Neural cell (in vitro differentiated cells): ENCODE results near the gene MRPS6. TPM values are rescaled to one million over a fixed set of nuclear protein-coding genes. Genes with fewer than 3 reads are reported as not detected.

Experiments
- H2AFZ ChIP-seq: fragments of 200-600, 300-800 bp; sonication (generic), shearing (Covaris generic); 2 replicates; pipeline ENCODE4 v1.6.0; 2014; ENCODE audit warnings: low read depth, mild to moderate bottlenecking, antibody characterized with exemption, low read length, moderate library complexity
- H3F3A ChIP-seq: fragments of 200-600 bp; shearing (Covaris generic); 2 replicates; pipeline ENCODE4 v1.6.1; 2016; ENCODE audit warnings: mild to moderate bottlenecking, moderate library complexity, mixed read lengths, antibody characterized with exemption, low read length; ENCODE audit not compliant: insufficient read depth, poor library complexity, severe bottlenecking
- H3K27ac ChIP-seq: fragments of 200-600, 300-800 bp; sonication (generic), shearing (Covaris generic); 2 replicates; pipeline ENCODE4 v1.5.1; 2014; ENCODE audit warnings: mild to moderate bottlenecking, low read length, moderate library complexity
- H3K27me3 ChIP-seq: fragments of 300-800, 200-600 bp; sonication (generic), shearing (Covaris generic); 2 replicates; pipeline ENCODE4 v1.6.0; 2014; ENCODE audit warnings: mild to moderate bottlenecking, low read depth, low read length, moderate library complexity; ENCODE audit not compliant: insufficient read depth
- H3K36me3 ChIP-seq: fragments of 300-800, 200-600 bp; sonication (generic), shearing (Covaris generic); 2 replicates; pipeline ENCODE4 v1.5.1; 2014; ENCODE audit warnings: mild to moderate bottlenecking, antibody characterized with exemption, low read length, moderate library complexity; ENCODE audit not compliant: insufficient read depth
- H3K4me2 ChIP-seq: fragments of 300-800, 200-600 bp; sonication (generic), shearing (Covaris generic); 2 replicates; pipeline ENCODE4 v1.6.0; 2014; ENCODE audit warnings: mild to moderate bottlenecking, low read length
- H3K4me3 ChIP-seq: fragments of 300-800, 200-600 bp; sonication (generic), shearing (Covaris generic); 2 replicates; pipeline ENCODE4 v1.5.1; 2014; ENCODE audit warnings: mild to moderate bottlenecking, low read length, moderate library complexity
- H3K79me2 ChIP-seq: fragments of 200-600 bp; shearing (Covaris generic); replicated peaks from 2 replicates; pipeline ENCODE4 v1.6.0; 2014; ENCODE audit warnings: mild to moderate bottlenecking, low read length, moderate library complexity; ENCODE audit not compliant: insufficient read depth
- H3K9ac ChIP-seq: fragments of 300-800, 200-600 bp; sonication (generic), shearing (Covaris generic); 2 replicates; pipeline ENCODE4 v1.6.1; 2016; ENCODE audit warnings: mild to moderate bottlenecking, low read length, mixed read lengths
- H3K9me2 ChIP-seq: fragments of 200-600 bp; shearing (Covaris generic); 2 replicates; pipeline ENCODE4 v1.6.1; 2016; ENCODE audit warnings: mild to moderate bottlenecking, low read length, mixed read lengths; ENCODE audit not compliant: insufficient read depth
- H3K9me3 ChIP-seq: fragments of 200-600, 300-800 bp; sonication (generic), shearing (Covaris generic); 2 replicates; pipeline ENCODE4 v1.6.1; 2016; ENCODE audit warnings: mild to moderate bottlenecking, mixed run types, low read length, moderate library complexity, mixed read lengths
- H4K20me1 ChIP-seq: fragments of 200-600 bp; shearing (Covaris generic); 2 replicates; pipeline ENCODE4 v1.6.1; 2016; ENCODE audit warnings: mild to moderate bottlenecking, mixed run types; ENCODE audit not compliant: insufficient read depth
- EP300 ChIP-seq: fragments of 450-650 bp; conservative IDR thresholded peaks from 2 replicates; pipeline ENCODE4 v1.6.1; 2014; ENCODE audit warnings: antibody characterized with exemption, mild to moderate bottlenecking, moderate library complexity; ENCODE audit not compliant: poor library complexity, severe bottlenecking
- EZH2 ChIP-seq: fragments of 200-600, 300-800 bp; shearing (Covaris generic), sonication (generic); IDR thresholded peaks from 2 replicates; pipeline ENCODE4 v1.6.1; 2014; ENCODE audit warnings: antibody characterized with exemption, low read length, borderline replicate concordance, mild to moderate bottlenecking; ENCODE audit not compliant: insufficient read depth, poor library complexity, severe bottlenecking
- MXI1 ChIP-seq: fragments of 450-650 bp; conservative IDR thresholded peaks from 2 replicates; pipeline ENCODE4 v1.6.1; 2014; ENCODE audit warnings: antibody characterized with exemption, mild to moderate bottlenecking; ENCODE audit not compliant: poor library complexity, severe bottlenecking
- POLR2AphosphoS5 ChIP-seq: IDR thresholded peaks from 2 replicates; pipeline ENCODE4 v1.6.1; 2012
- RAD21 ChIP-seq: fragments of 450-650 bp; conservative IDR thresholded peaks from 2 replicates; pipeline ENCODE4 v1.6.1; 2014; ENCODE audit warnings: antibody characterized with exemption, mild to moderate bottlenecking, moderate library complexity
- SMC3 ChIP-seq: fragments of 450-650 bp; conservative IDR thresholded peaks from 2 replicates; pipeline ENCODE4 v1.6.1; 2014; ENCODE audit warnings: antibody characterized with exemption, mild to moderate bottlenecking, moderate library complexity; ENCODE audit not compliant: poor library complexity
- TAF1 ChIP-seq: IDR thresholded peaks from 2 replicates; pipeline ENCODE4 v1.6.1; 2012; ENCODE audit warnings: low read depth
- polyA plus RNA-seq: library from polyadenylated mRNA; depleted of rRNA; stranded (reverse); fragments of >200 nt; gene quantifications from 2 replicates; pipeline ENCODE4 v1.2.3, GENCODE V29; 2014
- TF ChIP-seq, protein P1 (sequence below): fragments of 450-650 bp; IDR thresholded peaks from 2 replicates; pipeline ENCODE4 v1.5.1; 2014; ENCODE audit warnings: antibody characterized with exemption, mild to moderate bottlenecking, moderate library complexity; ENCODE audit not compliant: poor library complexity, severe bottlenecking
- TF ChIP-seq, protein P2 (sequence below): IDR thresholded peaks from 2 replicates; pipeline ENCODE4 v1.6.1; 2012; ENCODE audit warnings: borderline replicate concordance

Gene MRPS6
- polyA plus RNA-seq, 1 donor from 2014 or later = 70.1 TPM

- no peak overlapping the region for H3K9ac ChIP-seq
- H3K4me3 ChIP-seq = no peak overlapping the region
- H3K4me2 ChIP-seq = no peak overlapping the region
- H4K20me1 ChIP-seq = no peaks in the 10 kb centered on the region
- no peaks in the 10 kb centered on the region for H3K9me2 ChIP-seq
- TF ChIP-seq, protein P1, sequence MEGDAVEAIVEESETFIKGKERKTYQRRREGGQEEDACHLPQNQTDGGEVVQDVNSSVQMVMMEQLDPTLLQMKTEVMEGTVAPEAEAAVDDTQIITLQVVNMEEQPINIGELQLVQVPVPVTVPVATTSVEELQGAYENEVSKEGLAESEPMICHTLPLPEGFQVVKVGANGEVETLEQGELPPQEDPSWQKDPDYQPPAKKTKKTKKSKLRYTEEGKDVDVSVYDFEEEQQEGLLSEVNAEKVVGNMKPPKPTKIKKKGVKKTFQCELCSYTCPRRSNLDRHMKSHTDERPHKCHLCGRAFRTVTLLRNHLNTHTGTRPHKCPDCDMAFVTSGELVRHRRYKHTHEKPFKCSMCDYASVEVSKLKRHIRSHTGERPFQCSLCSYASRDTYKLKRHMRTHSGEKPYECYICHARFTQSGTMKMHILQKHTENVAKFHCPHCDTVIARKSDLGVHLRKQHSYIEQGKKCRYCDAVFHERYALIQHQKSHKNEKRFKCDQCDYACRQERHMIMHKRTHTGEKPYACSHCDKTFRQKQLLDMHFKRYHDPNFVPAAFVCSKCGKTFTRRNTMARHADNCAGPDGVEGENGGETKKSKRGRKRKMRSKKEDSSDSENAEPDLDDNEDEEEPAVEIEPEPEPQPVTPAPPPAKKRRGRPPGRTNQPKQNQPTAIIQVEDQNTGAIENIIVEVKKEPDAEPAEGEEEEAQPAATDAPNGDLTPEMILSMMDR = no peak
- no peak for TF ChIP-seq EZH2
- TF ChIP-seq RAD21 = no peak
- no peak for TF ChIP-seq MXI1
- TF ChIP-seq TAF1 = no peak
- TF ChIP-seq SMC3 = no peak
- TF ChIP-seq EP300 = no peak
- TF ChIP-seq, protein P2, sequence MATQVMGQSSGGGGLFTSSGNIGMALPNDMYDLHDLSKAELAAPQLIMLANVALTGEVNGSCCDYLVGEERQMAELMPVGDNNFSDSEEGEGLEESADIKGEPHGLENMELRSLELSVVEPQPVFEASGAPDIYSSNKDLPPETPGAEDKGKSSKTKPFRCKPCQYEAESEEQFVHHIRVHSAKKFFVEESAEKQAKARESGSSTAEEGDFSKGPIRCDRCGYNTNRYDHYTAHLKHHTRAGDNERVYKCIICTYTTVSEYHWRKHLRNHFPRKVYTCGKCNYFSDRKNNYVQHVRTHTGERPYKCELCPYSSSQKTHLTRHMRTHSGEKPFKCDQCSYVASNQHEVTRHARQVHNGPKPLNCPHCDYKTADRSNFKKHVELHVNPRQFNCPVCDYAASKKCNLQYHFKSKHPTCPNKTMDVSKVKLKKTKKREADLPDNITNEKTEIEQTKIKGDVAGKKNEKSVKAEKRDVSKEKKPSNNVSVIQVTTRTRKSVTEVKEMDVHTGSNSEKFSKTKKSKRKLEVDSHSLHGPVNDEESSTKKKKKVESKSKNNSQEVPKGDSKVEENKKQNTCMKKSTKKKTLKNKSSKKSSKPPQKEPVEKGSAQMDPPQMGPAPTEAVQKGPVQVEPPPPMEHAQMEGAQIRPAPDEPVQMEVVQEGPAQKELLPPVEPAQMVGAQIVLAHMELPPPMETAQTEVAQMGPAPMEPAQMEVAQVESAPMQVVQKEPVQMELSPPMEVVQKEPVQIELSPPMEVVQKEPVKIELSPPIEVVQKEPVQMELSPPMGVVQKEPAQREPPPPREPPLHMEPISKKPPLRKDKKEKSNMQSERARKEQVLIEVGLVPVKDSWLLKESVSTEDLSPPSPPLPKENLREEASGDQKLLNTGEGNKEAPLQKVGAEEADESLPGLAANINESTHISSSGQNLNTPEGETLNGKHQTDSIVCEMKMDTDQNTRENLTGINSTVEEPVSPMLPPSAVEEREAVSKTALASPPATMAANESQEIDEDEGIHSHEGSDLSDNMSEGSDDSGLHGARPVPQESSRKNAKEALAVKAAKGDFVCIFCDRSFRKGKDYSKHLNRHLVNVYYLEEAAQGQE = no peak
- no peak for TF ChIP-seq POLR2AphosphoS5
- H3K36me3 ChIP-seq = no peaks in the 10 kb centered on the region
- H3K79me2 ChIP-seq = peaks cover 29% of the 10 kb centered on the region
- H3K27ac ChIP-seq = no peak overlapping the region
- no peaks in the 10 kb centered on the region for H3F3A ChIP-seq
- H2AFZ ChIP-seq = no peak overlapping the region
- no peaks in the 10 kb centered on the region for H3K27me3 ChIP-seq
- H3K9me3 ChIP-seq = peaks cover 4% of the 10 kb centered on the region
Observed at GRCh38 chr21:34131586-34131985, 58.2 kb downstream of the MRPS6 start.

DNA sequence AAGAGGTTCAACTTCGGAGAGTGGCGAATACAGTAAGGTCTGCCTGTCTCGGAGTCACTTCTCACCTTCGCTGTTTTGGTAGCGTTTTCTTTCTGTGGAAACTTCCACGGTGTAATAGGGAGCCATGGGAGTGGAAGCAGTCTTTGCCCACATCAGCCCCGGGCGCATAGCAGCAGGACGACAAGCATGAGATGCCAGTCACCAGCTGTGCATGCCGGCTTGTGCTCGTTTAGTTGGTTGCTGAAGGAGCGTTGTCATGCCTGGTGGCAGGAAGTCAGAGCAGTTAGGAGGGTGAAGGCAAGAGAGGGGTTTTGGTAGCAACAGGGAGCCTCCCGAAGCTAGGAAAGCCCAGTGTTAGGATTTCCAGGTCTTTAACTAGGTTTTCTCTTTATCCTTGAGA is 58.8 kb downstream of the MRPS6 start:
- no peaks in the 10 kb centered on the region for H4K20me1 ChIP-seq
- no peak overlapping the region for H3K4me2 ChIP-seq
- peaks cover 31% of the 10 kb centered on the region for H3K79me2 ChIP-seq
- no peak overlapping the region for H2AFZ ChIP-seq
- H3K9me3 ChIP-seq = peaks cover 4% of the 10 kb centered on the region
- H3K4me3 ChIP-seq = no peak overlapping the region
- H3F3A ChIP-seq = no peaks in the 10 kb centered on the region
- H3K9me2 ChIP-seq = no peaks in the 10 kb centered on the region
- H3K36me3 ChIP-seq = no peaks in the 10 kb centered on the region
- H3K27ac ChIP-seq = no peak overlapping the region
- TF ChIP-seq, protein P2 = no peak
- TF ChIP-seq RAD21 = no peak
- TF ChIP-seq EZH2 = no peak
- TF ChIP-seq EP300 = no peak
- TF ChIP-seq SMC3 = no peak
- TF ChIP-seq, protein P1 = no peak
- TF ChIP-seq POLR2AphosphoS5 = no peak
- TF ChIP-seq TAF1 = no peak
- TF ChIP-seq MXI1 = no peak
- H3K9ac ChIP-seq = no peak overlapping the region
- H3K27me3 ChIP-seq = no peaks in the 10 kb centered on the region
